ENCODE results near the gene SKAP1. TPM values are rescaled to one million over a fixed set of nuclear protein-coding genes. Genes with fewer than 3 reads are reported as not detected.
"Not testable (repeated sequence)": the region's sequence is repeated elsewhere in the genome, so short reads cannot be mapped to it uniquely, and the experiment has no call there.

The SKAP1 gene
- total RNA-seq, 2 experiments from 2014 or later, result 71.7 to 77.6 TPM

DNA sequence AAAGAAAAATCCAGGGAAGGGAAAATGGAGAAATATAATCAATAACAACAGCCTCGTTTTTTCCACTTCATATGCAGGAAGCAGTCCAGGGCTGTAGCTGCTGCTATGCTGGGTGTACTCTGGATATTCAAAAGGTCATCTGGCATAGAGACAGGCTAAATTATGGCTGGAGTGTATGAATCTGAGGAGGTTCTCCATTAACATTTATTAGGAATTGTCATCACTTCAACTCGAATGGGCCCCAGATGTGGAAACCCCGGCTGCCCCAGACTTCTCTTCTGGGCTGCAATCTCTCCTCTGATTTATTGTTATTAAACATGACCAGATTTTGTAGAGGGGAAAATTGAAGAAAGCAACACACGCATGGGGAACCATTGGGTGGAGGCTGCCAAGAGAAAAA is 33.5 kb upstream of the SKAP1 start:
- Mint-ChIP-seq H3K9me3 (no peaks in the 10 kb centered on the region), H3K4me1 (ENCODE audit: low read depth) (peaks cover 13% of the 10 kb centered on the region), H3K36me3 (no peaks in the 10 kb centered on the region), H3K27ac (no peak overlapping the region), H3K27me3 (no peaks in the 10 kb centered on the region), H3K4me3 (no peak overlapping the region)
- DNase-seq, result no peak
- intact Hi-C loops (cut with micrococcal nuclease), result no loop called here
- ChIA-PET CTCF (no interaction called here), POLR2A (no interaction called here)

GRCh38 chr17:48462946-48463345 is 32.9 kb upstream of the SKAP1 start:
- ChIA-PET POLR2A (no interaction called here), CTCF (no interaction called here)
- no peaks in the 10 kb centered on the region for H3K36me3 Mint-ChIP-seq
- DNase-seq, result no peak
- H3K27me3 Mint-ChIP-seq, result no peaks in the 10 kb centered on the region
- H3K27ac Mint-ChIP-seq, result no peak overlapping the region
- no peaks in the 10 kb centered on the region for H3K9me3 Mint-ChIP-seq
- peaks cover 13% of the 10 kb centered on the region for H3K4me1 Mint-ChIP-seq (ENCODE audit: low read depth)
- no peak overlapping the region for H3K4me3 Mint-ChIP-seq
- intact Hi-C loops (cut with micrococcal nuclease), result no loop called here

- peaks cover 37% of the 10 kb centered on the region for H3K4me1 Mint-ChIP-seq (ENCODE audit: low read depth)
- intact Hi-C loops (cut with micrococcal nuclease), result no loop called here
- H3K27ac Mint-ChIP-seq, result no peak overlapping the region
- DNase-seq, result no peak
- ChIA-PET POLR2A (no interaction called here), CTCF (interaction anchor here (1.1 to 2.3 kb wide), 4 partner anchors 108 to 133 kb away, joined by 3 to 13 read pairs (median 7); partner anchors contain the start of gene HOXB5)
- H3K9me3 Mint-ChIP-seq, result no peaks in the 10 kb centered on the region
- no peaks in the 10 kb centered on the region for H3K36me3 Mint-ChIP-seq
- H3K4me3 Mint-ChIP-seq, result no peak overlapping the region
- no peaks in the 10 kb centered on the region for H3K27me3 Mint-ChIP-seq
Observed at GRCh38 chr17:48460052-48460451, 30.0 kb upstream of the SKAP1 start.

GRCh38 chr17:48459070-48459844 is 29.2 kb upstream of the SKAP1 start:
- DNase-seq, result peak; percentile 63
- CTCF ChIA-PET, result interaction anchor here (0.7 to 2.3 kb wide), 4 partner anchors 66 to 134 kb away, joined by 3 to 13 read pairs (median 7); partner anchors contain the start of gene HOXB5
- intact Hi-C loops (cut with micrococcal nuclease), result loop anchor here (1.0 to 5.0 kb wide), 2 partner anchors 52 to 122 kb away; no protein-coding TSS in a partner anchor
- Mint-ChIP-seq H3K36me3 (no peaks in the 10 kb centered on the region), H3K9me3 (no peaks in the 10 kb centered on the region), H3K27me3 (no peaks in the 10 kb centered on the region), H3K27ac (peak overlapping the region; percentile 14), H3K4me1 (ENCODE audit: low read depth) (peaks cover 45% of the 10 kb centered on the region), H3K4me3 (no peak overlapping the region)
- POLR2A ChIA-PET, result interaction anchor here (0.6 to 1.1 kb wide), 4 partner anchors 20 to 74 kb away, joined by 3 to 6 read pairs (median 4); no protein-coding TSS in a partner anchor

DNA sequence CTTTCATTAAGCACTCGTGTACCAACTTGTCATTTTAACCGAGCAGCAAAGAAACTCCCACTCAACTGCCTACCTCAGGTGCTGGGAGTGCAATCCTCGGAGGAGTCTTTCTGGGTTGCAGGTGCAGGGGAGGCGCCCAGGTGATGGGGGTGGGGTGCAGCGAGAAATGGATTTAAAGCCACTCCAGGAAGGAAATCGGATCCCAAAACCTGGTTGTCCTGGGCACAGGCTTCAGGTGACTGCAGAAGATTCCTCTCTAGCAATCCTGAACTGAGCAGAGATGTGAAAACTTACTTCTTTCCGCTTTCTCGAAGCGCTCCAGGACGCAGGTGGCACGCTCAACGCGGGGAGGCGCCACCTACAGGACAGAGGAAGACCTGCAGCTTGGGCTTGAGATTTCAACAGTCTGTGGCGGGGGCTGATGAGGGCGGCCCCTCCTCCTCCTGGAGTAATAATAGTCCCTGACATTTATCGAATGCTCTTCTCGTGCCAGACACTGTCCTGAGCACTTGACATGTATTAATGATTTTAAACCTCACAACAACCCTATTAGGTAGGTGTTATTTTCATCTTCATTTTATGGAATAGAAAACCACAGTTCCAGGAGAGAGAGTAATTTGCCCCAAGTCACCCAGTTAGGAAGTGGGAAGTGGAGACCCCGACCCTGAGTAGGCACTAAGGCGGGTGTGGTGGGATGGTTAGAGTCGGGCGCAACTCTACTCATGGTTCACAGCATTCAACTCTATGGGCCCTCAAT is 27.2 kb upstream of the SKAP1 start:
- Mint-ChIP-seq H3K4me1 (ENCODE audit: low read depth) (peaks cover 60% of the 10 kb centered on the region), H3K9me3 (no peaks in the 10 kb centered on the region), H3K36me3 (no peaks in the 10 kb centered on the region), H3K27me3 (no peaks in the 10 kb centered on the region), H3K27ac (peak overlapping the region; percentile 38), H3K4me3 (peak overlapping the region; percentile 54)
- DNase-seq, result peak; percentile 84
- CTCF ChIA-PET, result interaction anchor here (0.5 to 6.1 kb wide), 33 partner anchors 8 to 155 kb away, joined by 3 to 58 read pairs (median 4); partner anchors contain the start of genes HOXB5 and SKAP1
- intact Hi-C loops (cut with micrococcal nuclease), result loop anchor here (1.0 to 5.0 kb wide), 6 partner anchors 13 to 120 kb away; no protein-coding TSS in a partner anchor
- POLR2A ChIA-PET, result interaction anchor here (1.2 kb wide), 1 partner anchor 13 kb away, joined by 3 read pairs; no protein-coding TSS in a partner anchor

DNA sequence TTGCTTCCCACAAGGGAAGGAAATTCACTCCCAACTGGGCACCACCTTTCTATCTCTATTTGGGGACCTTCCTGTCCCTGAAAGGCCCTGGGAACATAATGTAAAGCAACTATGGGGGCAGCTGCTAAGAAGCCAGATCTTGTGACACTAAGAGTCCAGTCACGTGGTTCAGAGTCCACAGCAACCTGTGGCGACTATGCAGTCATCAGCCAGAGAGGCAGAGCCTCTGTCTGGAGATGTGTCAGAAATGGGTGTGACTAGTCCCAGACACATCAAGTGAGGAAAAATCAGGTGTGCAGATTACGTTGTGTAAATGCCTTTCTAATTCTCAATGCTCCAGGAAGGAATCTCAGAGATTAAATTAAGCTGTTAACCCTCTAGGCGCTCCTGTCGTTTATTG is 26.6 kb upstream of the SKAP1 start:
- Mint-ChIP-seq H3K27me3 (no peaks in the 10 kb centered on the region), H3K27ac (peak overlapping the region; percentile 2), H3K4me3 (peak overlapping the region; percentile 54), H3K9me3 (no peaks in the 10 kb centered on the region), H3K4me1 (ENCODE audit: low read depth) (peaks cover 67% of the 10 kb centered on the region), H3K36me3 (no peaks in the 10 kb centered on the region)
- ChIA-PET CTCF (interaction anchor here (0.6 to 6.1 kb wide), 29 partner anchors 9 to 149 kb away, joined by 3 to 58 read pairs (median 4); partner anchors contain the start of genes HOXB5 and SKAP1), POLR2A (interaction anchor here (0.6 to 1.2 kb wide), 2 partner anchors 12 to 20 kb away, joined by 3 read pairs; no protein-coding TSS in a partner anchor)
- DNase-seq, result peak; percentile 67
- intact Hi-C loops (cut with micrococcal nuclease), result loop anchor here (2.0 to 5.0 kb wide), 2 partner anchors 66 to 119 kb away; no protein-coding TSS in a partner anchor

DNA sequence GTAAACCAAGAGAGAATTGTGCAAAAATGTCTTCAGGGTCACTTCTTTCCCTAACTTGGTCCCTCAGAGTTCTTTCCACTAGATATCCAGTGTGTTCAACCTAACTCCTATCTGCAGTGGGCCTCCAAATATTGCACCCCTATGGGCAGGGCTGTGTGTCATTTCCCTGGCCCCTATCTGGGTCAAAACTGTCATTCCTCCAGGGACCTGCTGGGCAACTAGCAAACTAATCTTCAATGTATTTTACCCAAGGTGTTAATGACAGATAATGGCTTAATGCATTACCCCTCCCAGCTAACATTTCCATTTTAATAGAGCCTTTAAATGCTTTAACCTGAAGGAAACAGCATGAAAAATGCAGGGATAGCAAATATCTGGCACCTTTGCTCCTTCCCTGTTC is 25.8 kb upstream of the SKAP1 start:
- POLR2A ChIA-PET, result no interaction called here
- intact Hi-C loops (cut with micrococcal nuclease), result loop anchor here (2.0 to 5.0 kb wide), 2 partner anchors 65 to 118 kb away; no protein-coding TSS in a partner anchor
- H3K4me3 Mint-ChIP-seq, result no peak overlapping the region

GRCh38 chr17:48453447-48453846 is 23.4 kb upstream of the SKAP1 start:
- Mint-ChIP-seq H3K4me3 (peak overlapping the region; percentile 3), H3K4me1 (ENCODE audit: low read depth) (peaks cover 59% of the 10 kb centered on the region), H3K27me3 (no peaks in the 10 kb centered on the region), H3K27ac (peak overlapping the region; percentile 85), H3K9me3 (no peaks in the 10 kb centered on the region), H3K36me3 (no peaks in the 10 kb centered on the region)
- DNase-seq, result no peak
- POLR2A ChIA-PET, result interaction anchor here (0.9 to 2.3 kb wide), 3 partner anchors 9 to 80 kb away, joined by 3 to 8 read pairs (median 4); no protein-coding TSS in a partner anchor
- intact Hi-C loops (cut with micrococcal nuclease), result loop anchor here (1.0 kb wide), 1 partner anchor 12 kb away; no protein-coding TSS in a partner anchor
- CTCF ChIA-PET, result interaction anchor here (0.6 to 6.1 kb wide), 11 partner anchors 9 to 146 kb away, joined by 3 to 58 read pairs (median 5); no protein-coding TSS in a partner anchor

More for the DNA sequence above, 25.8 kb upstream of the SKAP1 start:
- Mint-ChIP-seq H3K36me3 (no peaks in the 10 kb centered on the region), H3K4me1 (ENCODE audit: low read depth) (peaks cover 70% of the 10 kb centered on the region), H3K27ac (no peak overlapping the region), H3K9me3 (no peaks in the 10 kb centered on the region), H3K27me3 (no peaks in the 10 kb centered on the region)
- CTCF ChIA-PET, result interaction anchor here (0.8 to 6.1 kb wide), 14 partner anchors 9 to 137 kb away, joined by 3 to 58 read pairs (median 10); partner anchors contain the start of gene HOXB5
- DNase-seq, result no peak

DNA sequence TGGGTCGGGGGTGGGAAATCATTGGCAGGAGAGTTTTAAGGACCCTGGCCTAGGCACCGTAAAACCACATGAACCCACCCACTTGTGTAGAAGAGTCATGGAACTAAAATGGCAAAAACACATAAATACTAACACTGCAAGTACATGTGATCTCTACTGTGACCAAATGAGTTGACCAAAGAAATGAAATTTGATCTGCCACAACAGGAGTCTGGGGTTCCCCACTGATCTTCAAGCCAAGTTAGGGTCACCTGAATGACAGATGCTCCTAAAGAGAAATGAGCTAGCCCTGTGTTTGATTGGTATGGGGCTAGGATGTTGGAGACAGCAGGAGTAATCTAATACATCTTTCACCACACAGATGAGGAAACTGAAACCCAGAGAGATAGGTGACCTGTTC is 21.5 kb upstream of the SKAP1 start:
- peaks cover 53% of the 10 kb centered on the region for H3K4me1 Mint-ChIP-seq (ENCODE audit: low read depth)
- no peak for DNase-seq
- POLR2A ChIA-PET, result interaction anchor here (0.9 kb wide), 1 partner anchor 14 kb away, joined by 3 read pairs; no protein-coding TSS in a partner anchor
- no peaks in the 10 kb centered on the region for H3K36me3 Mint-ChIP-seq
- no peaks in the 10 kb centered on the region for H3K9me3 Mint-ChIP-seq
- no peaks in the 10 kb centered on the region for H3K27me3 Mint-ChIP-seq
- intact Hi-C loops (cut with micrococcal nuclease), result no loop called here
- H3K27ac Mint-ChIP-seq, result no peak overlapping the region
- no peak overlapping the region for H3K4me3 Mint-ChIP-seq
- CTCF ChIA-PET, result interaction anchor here (1.2 to 1.5 kb wide), 3 partner anchors 28 to 116 kb away, joined by 3 to 4 read pairs (median 3); no protein-coding TSS in a partner anchor

GRCh38 chr17:48449335-48449734 is 19.3 kb upstream of the SKAP1 start:
- DNase-seq; H3K36me3 Mint-ChIP-seq; H3K27ac Mint-ChIP-seq; H3K27me3 Mint-ChIP-seq; H3K9me3 Mint-ChIP-seq; POLR2A ChIA-PET; CTCF ChIA-PET; H3K4me3 Mint-ChIP-seq; intact Hi-C loops (cut with micrococcal nuclease): not testable (repeated sequence)
- peaks cover 55% of the 10 kb centered on the region for H3K4me1 Mint-ChIP-seq (ENCODE audit: low read depth)

- DNase-seq, result no peak
- Mint-ChIP-seq H3K4me3 (no peak overlapping the region), H3K27ac (no peak overlapping the region), H3K4me1 (ENCODE audit: low read depth) (peaks cover 64% of the 10 kb centered on the region), H3K27me3 (no peaks in the 10 kb centered on the region), H3K36me3 (no peaks in the 10 kb centered on the region), H3K9me3 (peaks cover 4% of the 10 kb centered on the region)
- intact Hi-C loops (cut with micrococcal nuclease), result no loop called here
- CTCF ChIA-PET, result interaction anchor here (1.4 to 2.2 kb wide), 2 partner anchors 9 to 11 kb away, joined by 6 read pairs; no protein-coding TSS in a partner anchor
- POLR2A ChIA-PET, result interaction anchor here (1.0 to 1.1 kb wide), 2 partner anchors 9 to 12 kb away, joined by 3 to 4 read pairs; no protein-coding TSS in a partner anchor
Observed at GRCh38 chr17:48445248-48445620, 15.2 kb upstream of the SKAP1 start.

All from activated CD4-positive, alpha-beta memory T cell treated with anti-CD3 and anti-CD28 coated beads for 36 hours (primary cell).